Measurements from ENCODE around the gene DEDD.

DEDD gene

GRCh38 chr1:161115132-161115711, 17.2 kb downstream of the DEDD start:
- peaks cover 42% of the 10 kb centered on the region for H3K36me3 ChIP-seq
- H3K27me3 ChIP-seq (ENCODE audit: insufficient read depth, low read depth, severe bottlenecking), result no peaks in the 10 kb centered on the region
- no peak for DNase-seq
- H3K27ac ChIP-seq, result no peak overlapping the region
- no peak overlapping the region for H3K4me3 ChIP-seq (ENCODE audit: low read depth, low read length)
- no peaks in the 10 kb centered on the region for H3K9me3 ChIP-seq (ENCODE audit: severe bottlenecking)
- no peak for TF ChIP-seq CTCF (IDR thresholded peaks at IDR 0.05; ENCODE audit: low read depth, low read length)

DNA sequence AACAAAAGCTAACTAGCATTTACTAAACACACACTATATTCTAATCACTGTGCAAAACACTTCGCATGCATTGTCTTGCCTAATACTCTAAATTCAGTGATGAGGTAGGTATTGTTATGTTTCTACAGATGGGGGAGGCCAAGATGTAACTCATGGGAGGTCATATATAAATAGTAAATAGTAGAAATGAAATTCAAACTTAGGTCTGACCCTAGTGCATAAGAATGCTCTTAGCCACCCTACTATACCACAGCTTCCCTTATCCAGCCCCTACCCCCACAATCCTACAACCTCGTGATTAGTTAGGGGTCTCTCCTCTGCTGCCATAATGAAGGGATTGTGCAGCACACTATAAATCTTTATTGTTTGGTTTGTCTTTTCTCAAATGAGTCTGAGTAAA, 17.9 kb downstream of the DEDD start:
- no peak overlapping the region for H3K27ac ChIP-seq
- TF ChIP-seq CTCF (IDR thresholded peaks at IDR 0.05; ENCODE audit: low read depth, low read length), result no peak
- no peak for DNase-seq
- H3K36me3 ChIP-seq, result peaks cover 42% of the 10 kb centered on the region
- H3K4me3 ChIP-seq (ENCODE audit: low read depth, low read length), result no peak overlapping the region
- no peaks in the 10 kb centered on the region for H3K9me3 ChIP-seq (ENCODE audit: severe bottlenecking)
- H3K27me3 ChIP-seq (ENCODE audit: insufficient read depth, low read depth, severe bottlenecking), result no peaks in the 10 kb centered on the region

- DNase-seq, result no peak
- H3K27me3 ChIP-seq (ENCODE audit: insufficient read depth, low read depth, severe bottlenecking), result no peaks in the 10 kb centered on the region
- no peaks in the 10 kb centered on the region for H3K9me3 ChIP-seq (ENCODE audit: severe bottlenecking)
- peaks cover 40% of the 10 kb centered on the region for H3K36me3 ChIP-seq
- H3K4me3 ChIP-seq (ENCODE audit: low read depth, low read length), result no peak overlapping the region
- TF ChIP-seq CTCF (IDR thresholded peaks at IDR 0.05; ENCODE audit: low read depth, low read length), result no peak
- no peak overlapping the region for H3K27ac ChIP-seq
Observed at GRCh38 chr1:161113915-161114314, 18.6 kb downstream of the DEDD start.

DNA sequence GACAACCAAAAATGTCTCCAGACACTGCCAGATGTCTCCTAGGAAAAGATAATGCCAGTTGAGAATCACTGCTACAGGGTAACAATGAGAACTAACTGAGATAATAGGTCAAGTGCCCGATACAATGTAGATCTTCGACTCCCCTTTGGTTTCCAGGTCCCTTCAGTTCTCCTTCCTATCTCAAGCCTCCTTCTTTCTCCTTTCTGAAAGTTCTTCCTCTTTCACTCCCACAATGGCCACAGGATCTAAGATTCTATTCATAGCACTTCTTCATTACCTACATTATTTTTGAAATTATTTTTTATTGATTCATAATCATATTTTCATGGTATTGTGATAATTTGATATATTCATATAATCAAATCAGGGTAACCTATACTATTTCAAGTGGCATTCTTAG, 20.9 kb downstream of the DEDD start:
- Histone ChIP-seq H3K27ac (no peak overlapping the region), H3K27me3 (ENCODE audit: insufficient read depth, low read depth, severe bottlenecking) (no peaks in the 10 kb centered on the region), H3K9me3 (ENCODE audit: severe bottlenecking) (no peaks in the 10 kb centered on the region), H3K4me3 (ENCODE audit: low read depth, low read length) (no peak overlapping the region), H3K36me3 (peaks cover 41% of the 10 kb centered on the region)
- no peak for DNase-seq
- no peak for TF ChIP-seq CTCF (IDR thresholded peaks at IDR 0.05; ENCODE audit: low read depth, low read length)

DNA sequence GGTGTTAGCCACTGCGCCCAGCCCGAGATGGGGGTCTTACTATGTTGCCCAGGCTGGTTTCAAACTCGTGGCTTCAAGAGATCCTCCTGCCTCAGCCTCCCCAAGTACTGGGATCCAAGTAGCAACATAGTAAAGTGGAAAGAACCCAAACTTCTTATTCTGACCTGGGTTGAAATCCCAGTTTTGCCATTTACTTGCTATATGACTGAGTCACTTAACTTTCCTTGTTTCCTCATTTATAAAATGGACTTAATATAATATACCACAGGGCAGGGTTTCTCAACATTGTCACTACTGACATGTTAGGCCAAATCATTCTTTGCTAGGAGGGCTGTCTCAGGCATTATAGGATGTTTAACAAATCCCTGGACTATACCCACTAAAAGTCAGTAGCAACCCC, 21.4 kb downstream of the DEDD start:
- no peaks in the 10 kb centered on the region for H3K9me3 ChIP-seq (ENCODE audit: severe bottlenecking)
- no peaks in the 10 kb centered on the region for H3K27me3 ChIP-seq (ENCODE audit: insufficient read depth, low read depth, severe bottlenecking)
- DNase-seq, result no peak
- no peak overlapping the region for H3K27ac ChIP-seq
- H3K36me3 ChIP-seq, result peaks cover 41% of the 10 kb centered on the region
- TF ChIP-seq CTCF (IDR thresholded peaks at IDR 0.05; ENCODE audit: low read depth, low read length), result no peak
- no peak overlapping the region for H3K4me3 ChIP-seq (ENCODE audit: low read depth, low read length)

- Histone ChIP-seq H3K9me3 (ENCODE audit: severe bottlenecking) (no peaks in the 10 kb centered on the region), H3K36me3 (peaks cover 46% of the 10 kb centered on the region)
- no peak for DNase-seq
Observed at GRCh38 chr1:161106431-161106830, 26.0 kb downstream of the DEDD start.

More at GRCh38 chr1:161106431-161106830, 26.0 kb downstream of the DEDD start:
- H3K4me3 ChIP-seq (ENCODE audit: low read depth, low read length), result no peak overlapping the region
- H3K27me3 ChIP-seq (ENCODE audit: insufficient read depth, low read depth, severe bottlenecking), result no peaks in the 10 kb centered on the region
- no peak for TF ChIP-seq CTCF (IDR thresholded peaks at IDR 0.05; ENCODE audit: low read depth, low read length)
- no peak overlapping the region for H3K27ac ChIP-seq
